HepG2 (cell line): ENCODE results near the gene TMCC2. TPM values are rescaled to one million over a fixed set of nuclear protein-coding genes. Genes with fewer than 3 reads are reported as not detected.

Experiments used
- CAMTA2 ChIP-seq: sonication (generic); formaldehyde crosslinking; IDR thresholded peaks from 2 replicates; pipeline ENCODE4 v1.4.0; 2020; ENCODE audit warnings: mild to moderate bottlenecking, missing genetic modification reagents, borderline replicate concordance
- GATAD2A ChIP-seq: IDR thresholded peaks from 2 replicates; pipeline ENCODE4 v1.6.1; 2016
- GFI1 ChIP-seq: sonication (generic); formaldehyde crosslinking; IDR thresholded peaks from 2 replicates; pipeline ENCODE4 v1.5.0; 2020; ENCODE audit warnings: missing genetic modification reagents, mild to moderate bottlenecking, borderline replicate concordance
- GPN1 ChIP-seq: sonication (generic); formaldehyde crosslinking; IDR thresholded peaks from 2 replicates; pipeline ENCODE4 v1.5.1; 2020; ENCODE audit warnings: missing genetic modification reagents, borderline replicate concordance
- MAFK ChIP-seq, 2 experiments: IDR thresholded peaks in 1 of 2; conservative IDR thresholded peaks in 1 of 2; 2 replicates each; pipeline ENCODE4 v1.6.1; 2011; ENCODE audit warnings: improper control_type of control experiment in 2 of 2, low read length in 2 of 2
- NR2C2 ChIP-seq: sonication (generic); formaldehyde crosslinking; IDR thresholded peaks from 2 replicates; pipeline ENCODE4 v1.4.0; 2020; ENCODE audit warnings: missing genetic modification reagents, mild to moderate bottlenecking, moderate library complexity, borderline replicate concordance
- NR3C1 ChIP-seq: sonication (generic); formaldehyde crosslinking; IDR thresholded peaks from 2 replicates; pipeline ENCODE4 v1.4.0; 2020; ENCODE audit warnings: missing genetic modification reagents
- PAWR ChIP-seq: sonication (generic); formaldehyde crosslinking; IDR thresholded peaks from 2 replicates; pipeline ENCODE4 v1.4.0; 2020; ENCODE audit warnings: missing genetic modification reagents, mild to moderate bottlenecking, borderline replicate concordance
- REXO4 ChIP-seq: sonication (generic); formaldehyde crosslinking; IDR thresholded peaks from 2 replicates; pipeline ENCODE4 v1.8.0; 2022; ENCODE audit warnings: missing genetic modification reagents, mild to moderate bottlenecking, borderline replicate concordance
- SOX13 ChIP-seq, 3 experiments: fragments of 450-650 bp in 1 of 3; sonication (generic) in 1 of 3; formaldehyde crosslinking in 1 of 3; IDR thresholded peaks in 2 of 3; conservative IDR thresholded peaks in 1 of 3; 2 replicates each; pipeline versions ENCODE4 v1.5.0 to v1.6.1; 2016 to 2020; ENCODE audit warnings: antibody characterized with exemption in 1 of 3, mild to moderate bottlenecking in 1 of 3, missing compliant biosample characterization in 1 of 3, missing genetic modification reagents in 1 of 3, moderate library complexity in 1 of 3
- TBX3 ChIP-seq: fragments of 450-650 bp; IDR thresholded peaks from 2 replicates; pipeline ENCODE4 v1.6.1; 2017; ENCODE audit warnings: antibody characterized with exemption, mild to moderate bottlenecking, inconsistent platforms, borderline replicate concordance
- ZNF232 ChIP-seq: sonication (generic); formaldehyde crosslinking; IDR thresholded peaks from 2 replicates; pipeline ENCODE4 v1.4.0; 2020; ENCODE audit warnings: missing genetic modification reagents, borderline replicate concordance
- ZSCAN31 ChIP-seq: sonication (generic); formaldehyde crosslinking; IDR thresholded peaks from 2 replicates; pipeline ENCODE4 v1.5.0; 2020; ENCODE audit warnings: low read depth, mild to moderate bottlenecking, missing genetic modification reagents
- polyA plus RNA-seq, 8 experiments: library from polyadenylated mRNA; depleted of rRNA in 3 of 8; stranded (reverse) in 7 of 8; unstranded in 1 of 8; fragments of >200 nt; fragmentation: Illumina TruSeq in 4 of 8; extraction: Trizol in 4 of 8; gene quantifications; 2 replicates each; pipeline versions ENCODE4 v1.2.1 to v1.2.3, GENCODE V29; 2011 to 2016; ENCODE audit warnings: low read depth in 4 of 8, missing spikeins in 1 of 8, mixed read lengths in 1 of 8; ENCODE audit not compliant: insufficient read depth in 1 of 8
- total RNA-seq, 5 experiments: library from RNA; depleted of rRNA; stranded (reverse); fragments of >200 nt; fragmentation: Illumina TruSeq; extraction: Trizol; gene quantifications; 2 replicates each; pipeline ENCODE4 v1.2.3, GENCODE V29; 2016; ENCODE audit warnings: low read depth in 1 of 5
- TF ChIP-seq, protein P1 (sequence below): sonication (generic); formaldehyde crosslinking; IDR thresholded peaks from 2 replicates; pipeline ENCODE4 v1.4.0; 2020; ENCODE audit warnings: missing genetic modification reagents
- TF ChIP-seq, protein P2 (sequence below), 2 experiments: IDR thresholded peaks; 2 replicates each; pipeline ENCODE4 v1.6.1; 2011 to 2012; ENCODE audit warnings: low read length in 2 of 2, borderline replicate concordance in 1 of 2, low read depth in 1 of 2, mild to moderate bottlenecking in 1 of 2, moderate library complexity in 1 of 2
- TF ChIP-seq, protein P3 (sequence below): IDR thresholded peaks from 2 replicates; pipeline ENCODE4 v1.6.1; 2016; ENCODE audit warnings: missing biosample characterization, missing genetic modification reagents, low read depth

Gene TMCC2
- total and polyA plus RNA-seq, 2 of the 13 experiments (the other 11 are each of a cell fraction or from before 2014, with no cell fraction given): 0.12 to 0.24 TPM

DNA sequence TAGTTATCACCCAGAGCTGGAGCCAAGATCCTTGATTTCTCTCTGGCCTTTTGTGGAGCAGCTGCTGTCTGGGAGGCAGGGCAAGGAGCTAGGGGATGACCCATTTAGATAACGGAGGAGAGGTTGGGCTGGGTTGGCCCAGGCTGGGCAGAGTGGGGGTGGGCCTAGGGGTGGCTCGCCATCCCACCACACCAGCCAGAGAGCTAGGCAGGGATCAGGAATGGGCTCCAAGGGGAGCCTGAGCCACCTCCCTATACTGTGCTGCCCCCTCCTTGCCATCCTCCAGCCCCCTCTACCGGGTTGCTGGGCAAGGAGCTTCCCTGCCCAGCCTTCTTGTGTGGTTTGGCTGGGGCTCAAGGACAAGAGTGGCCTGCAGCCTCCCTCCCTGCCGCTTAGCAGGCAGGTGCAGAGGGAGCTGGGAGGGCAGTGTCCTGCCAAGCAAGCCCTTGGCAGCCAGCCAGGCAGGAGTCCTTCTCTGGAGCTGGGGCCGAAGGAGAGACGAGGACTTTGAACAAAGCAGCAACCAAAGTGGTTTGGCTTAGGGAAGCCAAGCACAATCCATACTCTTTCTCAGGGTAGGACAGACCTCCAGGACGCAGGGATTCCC lies 89.7 kb downstream of the TMCC2 start (continued):
- TF ChIP-seq SOX13 (IDR thresholded peaks at IDR 0.05) (no peak), SOX13 (CRISPR knock-in tag; conservative IDR thresholded peaks at IDR 0.05 in 1 of 2, IDR thresholded peaks at IDR 0.05 in 1 of 2) (peak in 1 of 2 experiments; percentile 51; a peak in 2 of 4 replicates), REXO4 (CRISPR knock-in tag) (0 out of 2 replicates have a peak, but pooled peaks have one; percentile 35), CAMTA2 (no peak), GATAD2A (peak; percentile 70; the same call in 1 of the 2 replicates), PAWR (no peak), ZNF232 (CRISPR knock-in tag) (no peak), GPN1 (CRISPR knock-in tag) (no peak), TBX3 (no peak), GFI1 (no peak), ZSCAN31 (CRISPR knock-in tag) (no peak), NR2C2 (CRISPR knock-in tag) (0 out of 2 replicates have a peak, but pooled peaks have one; percentile 11), MAFK (conservative IDR thresholded peaks at IDR 0.05 in 1 of 2, IDR thresholded peaks at IDR 0.05 in 1 of 2; ENCODE audit: low read length in 2 of 2) (no peak), NR3C1 (CRISPR knock-in tag) (no peak)
- TF ChIP-seq, protein P1, sequence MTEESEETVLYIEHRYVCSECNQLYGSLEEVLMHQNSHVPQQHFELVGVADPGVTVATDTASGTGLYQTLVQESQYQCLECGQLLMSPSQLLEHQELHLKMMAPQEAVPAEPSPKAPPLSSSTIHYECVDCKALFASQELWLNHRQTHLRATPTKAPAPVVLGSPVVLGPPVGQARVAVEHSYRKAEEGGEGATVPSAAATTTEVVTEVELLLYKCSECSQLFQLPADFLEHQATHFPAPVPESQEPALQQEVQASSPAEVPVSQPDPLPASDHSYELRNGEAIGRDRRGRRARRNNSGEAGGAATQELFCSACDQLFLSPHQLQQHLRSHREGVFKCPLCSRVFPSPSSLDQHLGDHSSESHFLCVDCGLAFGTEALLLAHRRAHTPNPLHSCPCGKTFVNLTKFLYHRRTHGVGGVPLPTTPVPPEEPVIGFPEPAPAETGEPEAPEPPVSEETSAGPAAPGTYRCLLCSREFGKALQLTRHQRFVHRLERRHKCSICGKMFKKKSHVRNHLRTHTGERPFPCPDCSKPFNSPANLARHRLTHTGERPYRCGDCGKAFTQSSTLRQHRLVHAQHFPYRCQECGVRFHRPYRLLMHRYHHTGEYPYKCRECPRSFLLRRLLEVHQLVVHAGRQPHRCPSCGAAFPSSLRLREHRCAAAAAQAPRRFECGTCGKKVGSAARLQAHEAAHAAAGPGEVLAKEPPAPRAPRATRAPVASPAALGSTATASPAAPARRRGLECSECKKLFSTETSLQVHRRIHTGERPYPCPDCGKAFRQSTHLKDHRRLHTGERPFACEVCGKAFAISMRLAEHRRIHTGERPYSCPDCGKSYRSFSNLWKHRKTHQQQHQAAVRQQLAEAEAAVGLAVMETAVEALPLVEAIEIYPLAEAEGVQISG: no peak
- TF ChIP-seq, protein P2, sequence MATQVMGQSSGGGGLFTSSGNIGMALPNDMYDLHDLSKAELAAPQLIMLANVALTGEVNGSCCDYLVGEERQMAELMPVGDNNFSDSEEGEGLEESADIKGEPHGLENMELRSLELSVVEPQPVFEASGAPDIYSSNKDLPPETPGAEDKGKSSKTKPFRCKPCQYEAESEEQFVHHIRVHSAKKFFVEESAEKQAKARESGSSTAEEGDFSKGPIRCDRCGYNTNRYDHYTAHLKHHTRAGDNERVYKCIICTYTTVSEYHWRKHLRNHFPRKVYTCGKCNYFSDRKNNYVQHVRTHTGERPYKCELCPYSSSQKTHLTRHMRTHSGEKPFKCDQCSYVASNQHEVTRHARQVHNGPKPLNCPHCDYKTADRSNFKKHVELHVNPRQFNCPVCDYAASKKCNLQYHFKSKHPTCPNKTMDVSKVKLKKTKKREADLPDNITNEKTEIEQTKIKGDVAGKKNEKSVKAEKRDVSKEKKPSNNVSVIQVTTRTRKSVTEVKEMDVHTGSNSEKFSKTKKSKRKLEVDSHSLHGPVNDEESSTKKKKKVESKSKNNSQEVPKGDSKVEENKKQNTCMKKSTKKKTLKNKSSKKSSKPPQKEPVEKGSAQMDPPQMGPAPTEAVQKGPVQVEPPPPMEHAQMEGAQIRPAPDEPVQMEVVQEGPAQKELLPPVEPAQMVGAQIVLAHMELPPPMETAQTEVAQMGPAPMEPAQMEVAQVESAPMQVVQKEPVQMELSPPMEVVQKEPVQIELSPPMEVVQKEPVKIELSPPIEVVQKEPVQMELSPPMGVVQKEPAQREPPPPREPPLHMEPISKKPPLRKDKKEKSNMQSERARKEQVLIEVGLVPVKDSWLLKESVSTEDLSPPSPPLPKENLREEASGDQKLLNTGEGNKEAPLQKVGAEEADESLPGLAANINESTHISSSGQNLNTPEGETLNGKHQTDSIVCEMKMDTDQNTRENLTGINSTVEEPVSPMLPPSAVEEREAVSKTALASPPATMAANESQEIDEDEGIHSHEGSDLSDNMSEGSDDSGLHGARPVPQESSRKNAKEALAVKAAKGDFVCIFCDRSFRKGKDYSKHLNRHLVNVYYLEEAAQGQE (IDR thresholded peaks at IDR 0.05; ENCODE audit: borderline replicate concordance in 1 of 2, low read depth in 1 of 2, low read length in 2 of 2): no peak
- TF ChIP-seq, protein P3, sequence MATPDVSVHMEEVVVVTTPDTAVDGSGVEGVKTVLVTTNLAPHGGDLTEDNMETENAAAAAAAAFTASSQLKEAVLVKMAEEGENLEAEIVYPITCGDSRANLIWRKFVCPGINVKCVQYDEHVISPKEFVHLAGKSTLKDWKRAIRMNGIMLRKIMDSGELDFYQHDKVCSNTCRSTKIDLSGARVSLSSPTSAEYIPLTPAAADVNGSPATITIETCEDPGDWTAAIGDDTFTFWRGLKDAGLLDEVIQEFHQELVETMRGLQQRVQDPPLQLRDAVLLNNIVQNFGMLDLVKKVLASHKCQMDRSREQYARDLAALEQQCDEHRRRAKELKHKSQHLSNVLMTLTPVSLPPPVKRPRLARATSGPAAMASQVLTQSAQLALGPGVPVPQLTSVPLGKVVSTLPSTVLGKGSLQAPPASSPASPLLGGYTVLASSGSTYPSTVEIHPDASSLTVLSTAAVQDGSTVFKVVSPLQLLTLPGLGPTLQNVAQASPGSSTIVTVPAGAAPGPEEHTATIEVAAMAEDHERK (CRISPR knock-in tag): no peak
